PFSK-1 (cell line): ENCODE measurements around the gene CASR.

Source experiments
- POLR2AphosphoS5 ChIP-seq: IDR thresholded peaks from 2 replicates; pipeline ENCODE4 v1.6.1; 2012; ENCODE audit warnings: low read depth, mild to moderate bottlenecking, control low read depth, low read length, moderate library complexity
- REST ChIP-seq, 2 experiments: IDR thresholded peaks; 2 replicates each; pipeline versions ENCODE4 v1.6.1 to v1.8.0; 2011 to 2012; ENCODE audit warnings: low read depth in 2 of 2, low read length in 2 of 2, control low read depth in 1 of 2, inconsistent platforms in 1 of 2, mild to moderate bottlenecking in 1 of 2, moderate library complexity in 1 of 2; ENCODE audit not compliant: insufficient read depth in 1 of 2
- SIN3A ChIP-seq: IDR thresholded peaks from 2 replicates; pipeline ENCODE4 v1.6.1; 2012; ENCODE audit warnings: mild to moderate bottlenecking, low read length, moderate library complexity, borderline replicate concordance; ENCODE audit not compliant: insufficient read depth
- TAF1 ChIP-seq: IDR thresholded peaks from 2 replicates; pipeline ENCODE4 v1.6.1; 2012; ENCODE audit warnings: low read length, control low read depth, borderline replicate concordance; ENCODE audit not compliant: insufficient read depth

GRCh38 chr3:122167630-122168029 is 15.8 kb upstream of the CASR start:
- TF ChIP-seq POLR2AphosphoS5, result no peak
- no peak for TF ChIP-seq TAF1
- no peak for TF ChIP-seq REST (IDR thresholded peaks at IDR 0.05; ENCODE audit: insufficient read depth in 1 of 2, low read depth in 2 of 2, low read length in 2 of 2)
- TF ChIP-seq SIN3A, result no peak
